GM19324 (cell line): ENCODE results near the gene TSPO2.

Experiments
- ATAC-seq: cut with Tn5 transposase; IDR thresholded peaks from one replicate; pipeline ENCODE4 v1.9.1; 2021; ENCODE audit warnings: mild to moderate bottlenecking, moderate library complexity; ENCODE audit not compliant: unreplicated experiment, low FRiP score

The TSPO2 gene

GRCh38 chr6:41047745-41048732, 5.8 kb downstream of the TSPO2 start:
- ATAC-seq, result no peak

- ATAC-seq, result no peak
Measured at GRCh38 chr6:41049521-41049920, 7.3 kb downstream of the TSPO2 start.

- no peak for ATAC-seq
Measured at GRCh38 chr6:41049955-41050354, 7.7 kb downstream of the TSPO2 start.

GRCh38 chr6:41050536-41050935, 8.3 kb downstream of the TSPO2 start:
- ATAC-seq, result no peak

- no peak for ATAC-seq
Measured at GRCh38 chr6:41051873-41052272, 9.6 kb downstream of the TSPO2 start.

- ATAC-seq, result no peak
Measured at GRCh38 chr6:41053041-41053440, 10.8 kb downstream of the TSPO2 start, which contains the start of gene APOBEC2. APOBEC2 (plus strand) TSS chr6:41053202; CDS start chr6:41053348, 146 bp downstream.

GRCh38 chr6:41054511-41054910, 12.2 kb downstream of the TSPO2 start:
- no peak for ATAC-seq

GRCh38 chr6:41055149-41055548, 12.9 kb downstream of the TSPO2 start:
- no peak for ATAC-seq

- ATAC-seq, result no peak
Measured at GRCh38 chr6:41056768-41057490, 14.7 kb downstream of the TSPO2 start.

GRCh38 chr6:41058783-41059181, 16.5 kb downstream of the TSPO2 start:
- ATAC-seq, result no peak

GRCh38 chr6:41059556-41059955, 17.3 kb downstream of the TSPO2 start:
- ATAC-seq, result no peak

GRCh38 chr6:41061196-41061726, 19.0 kb downstream of the TSPO2 start:
- no peak for ATAC-seq

- ATAC-seq, result no peak
Measured at GRCh38 chr6:41062056-41062455, 19.8 kb downstream of the TSPO2 start.

- no peak for ATAC-seq
Measured at GRCh38 chr6:41063884-41064285, 21.6 kb downstream of the TSPO2 start.

GRCh38 chr6:41064841-41065240, 22.6 kb downstream of the TSPO2 start:
- ATAC-seq, result no peak

GRCh38 chr6:41065550-41066026, 23.3 kb downstream of the TSPO2 start:
- ATAC-seq, result no peak

- no peak for ATAC-seq
Measured at GRCh38 chr6:41066867-41067304, 24.6 kb downstream of the TSPO2 start.

- no peak for ATAC-seq
Measured at GRCh38 chr6:41071501-41071922, 29.2 kb downstream of the TSPO2 start.

GRCh38 chr6:41071923-41072835, 29.9 kb downstream of the TSPO2 start, which contains the start of gene OARD1:
OARD1 (minus strand) TSS chr6:41072356; CDS start chr6:41071634, 722 bp downstream.
- ATAC-seq, result peak; percentile 77

GRCh38 chr6:41072836-41073202, 30.6 kb downstream of the TSPO2 start, which contains the start of gene NFYA:
NFYA (plus strand) TSS chr6:41072974; CDS start chr6:41079090, 6,116 bp downstream.
- peak; percentile 71 for ATAC-seq
